Astrocyte (in vitro differentiated cells and primary cell): ENCODE results near the gene PNKD. TPM values are rescaled to one million over a fixed set of nuclear protein-coding genes. Genes with fewer than 3 reads are reported as not detected.

ENCODE experiments used
- DNase-seq: peaks from one replicate; pipeline ENCODE4 v3.0.0-alpha.2; 2010; ENCODE audit warnings: low read depth
- FAIRE-seq: peaks from 2 replicates; lab custom pipeline; 2011; peaks lifted over from hg19 to GRCh38; lab: Jason Lieb, UNC
- H2AFZ ChIP-seq: 2 replicates; pipeline ENCODE4 v1.6.0; 2012; ENCODE audit warnings: low read depth, low read length, inconsistent platforms
- H3K27ac ChIP-seq: 2 replicates; pipeline ENCODE4 v1.5.1; 2011; ENCODE audit warnings: low read depth, low read length, inconsistent platforms
- H3K27me3 ChIP-seq: 2 replicates; pipeline ENCODE4 v1.6.0; 2011; ENCODE audit warnings: low read length, inconsistent platforms; ENCODE audit not compliant: insufficient read depth
- H3K36me3 ChIP-seq: 2 replicates; pipeline ENCODE4 v1.5.1; 2011; ENCODE audit warnings: low read length, inconsistent platforms; ENCODE audit not compliant: insufficient read depth
- H3K4me1 ChIP-seq: 2 replicates; pipeline ENCODE4 v1.5.1; 2011; ENCODE audit warnings: low read length, inconsistent platforms; ENCODE audit not compliant: insufficient read depth
- H3K4me2 ChIP-seq: 2 replicates; pipeline ENCODE4 v1.6.0; 2012; ENCODE audit warnings: low read length, inconsistent platforms
- H3K4me3 ChIP-seq: 2 replicates; pipeline ENCODE4 v1.5.1; 2011; ENCODE audit warnings: low read depth, mild to moderate bottlenecking, low read length, inconsistent platforms; ENCODE audit not compliant: insufficient read depth
- H3K79me2 ChIP-seq: 2 replicates; pipeline ENCODE4 v1.6.0; 2012; ENCODE audit warnings: mild to moderate bottlenecking, low read length, inconsistent platforms; ENCODE audit not compliant: insufficient read depth
- H3K9ac ChIP-seq: 2 replicates; pipeline ENCODE4 v1.6.0; 2012; ENCODE audit warnings: mild to moderate bottlenecking, low read length, inconsistent platforms
- H3K9me3 ChIP-seq: 2 replicates; pipeline ENCODE4 v1.5.1; 2012; ENCODE audit warnings: low read depth, mild to moderate bottlenecking, low read length, inconsistent platforms; ENCODE audit not compliant: insufficient read depth
- H4K20me1 ChIP-seq: 2 replicates; pipeline ENCODE4 v1.6.0; 2012; ENCODE audit warnings: low read length, inconsistent platforms; ENCODE audit not compliant: insufficient read depth
- H3K27ac Mint-ChIP-seq: one replicate; pipeline ENCODE4 v1.8.0; 2021; ENCODE audit warnings: mild to moderate bottlenecking, mixed read lengths; ENCODE audit not compliant: unreplicated experiment
- H3K27me3 Mint-ChIP-seq: one replicate; pipeline ENCODE4 v1.8.0; 2021; ENCODE audit warnings: low read depth, mixed read lengths; ENCODE audit not compliant: unreplicated experiment
- H3K36me3 Mint-ChIP-seq: one replicate; pipeline ENCODE4 v1.8.0; 2021; ENCODE audit warnings: low read depth, mixed read lengths; ENCODE audit not compliant: unreplicated experiment
- H3K4me1 Mint-ChIP-seq: one replicate; pipeline ENCODE4 v1.8.0; 2021; ENCODE audit warnings: low read depth, mixed read lengths; ENCODE audit not compliant: unreplicated experiment
- H3K4me3 Mint-ChIP-seq: one replicate; pipeline ENCODE4 v1.8.0; 2021; ENCODE audit warnings: mild to moderate bottlenecking, moderate library complexity, mixed read lengths; ENCODE audit not compliant: unreplicated experiment
- H3K9me3 Mint-ChIP-seq: one replicate; pipeline ENCODE4 v1.8.0; 2021; ENCODE audit warnings: mild to moderate bottlenecking, mixed read lengths; ENCODE audit not compliant: unreplicated experiment
- EZH2 ChIP-seq: IDR thresholded peaks from 2 replicates; pipeline ENCODE4 v1.6.1; 2012; ENCODE audit warnings: mild to moderate bottlenecking, low read length, inconsistent platforms; ENCODE audit not compliant: insufficient read depth
- total RNA-seq: library from RNA; stranded (reverse); gene quantifications from 2 replicates; pipeline ENCODE4 v1.2.1, GENCODE V29; 2021
- TF ChIP-seq, protein P1 (sequence below): IDR thresholded peaks from 2 replicates; pipeline ENCODE4 v1.5.1; 2011; ENCODE audit warnings: low read depth, mild to moderate bottlenecking, inconsistent platforms, low read length, moderate library complexity; ENCODE audit not compliant: insufficient read depth

Gene PNKD
- total RNA-seq, 1 donor from 2014 or later, result 40.9 TPM

DNA sequence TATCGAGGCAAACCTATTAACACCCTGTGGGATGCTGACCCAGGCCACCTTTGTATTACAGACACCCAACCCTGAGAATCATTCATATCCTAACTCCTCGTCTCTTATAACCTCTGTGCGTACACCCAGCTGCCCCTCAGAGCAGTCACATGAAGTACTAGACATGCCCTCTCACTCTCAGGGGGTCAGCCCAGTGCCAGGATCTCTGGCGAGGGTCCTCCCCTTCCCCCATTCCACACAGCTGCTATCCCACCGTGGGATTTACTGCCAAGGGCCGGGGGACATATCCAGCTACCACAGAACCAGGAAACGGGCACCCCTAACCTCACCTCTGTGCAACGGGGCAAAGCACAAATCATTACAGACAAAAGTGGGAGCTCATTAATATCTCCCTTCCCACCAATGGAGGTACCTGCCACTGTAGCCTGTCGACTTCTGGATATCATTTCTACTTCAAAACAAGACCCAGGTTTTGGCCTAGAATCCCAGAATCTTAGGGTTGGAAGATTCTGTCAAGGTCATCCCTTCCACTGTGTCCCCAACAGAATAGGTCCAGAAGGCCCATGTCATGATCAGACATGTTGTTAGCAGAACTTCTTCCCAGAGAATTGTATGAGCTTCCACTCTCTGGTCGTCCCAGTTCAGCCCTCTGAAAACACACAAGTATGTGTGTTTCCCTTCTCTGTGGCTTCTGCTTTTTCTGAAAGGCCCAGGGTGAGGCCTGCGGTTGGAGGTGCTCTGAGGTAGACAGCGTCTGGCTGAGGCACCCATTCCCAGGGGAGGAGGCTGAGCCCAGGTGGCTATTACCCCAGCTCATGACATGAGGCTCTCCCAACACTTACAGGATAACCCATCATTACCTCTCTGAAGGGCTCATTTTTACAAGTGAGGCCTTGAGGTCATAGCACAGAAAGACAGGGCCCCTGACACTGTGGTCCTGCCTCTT lies 20.3 kb downstream of the PNKD start:
- H3K79me2 ChIP-seq, result peaks cover 55% of the 10 kb centered on the region
- H3K27me3 Mint-ChIP-seq, result no peaks in the 10 kb centered on the region

DNA sequence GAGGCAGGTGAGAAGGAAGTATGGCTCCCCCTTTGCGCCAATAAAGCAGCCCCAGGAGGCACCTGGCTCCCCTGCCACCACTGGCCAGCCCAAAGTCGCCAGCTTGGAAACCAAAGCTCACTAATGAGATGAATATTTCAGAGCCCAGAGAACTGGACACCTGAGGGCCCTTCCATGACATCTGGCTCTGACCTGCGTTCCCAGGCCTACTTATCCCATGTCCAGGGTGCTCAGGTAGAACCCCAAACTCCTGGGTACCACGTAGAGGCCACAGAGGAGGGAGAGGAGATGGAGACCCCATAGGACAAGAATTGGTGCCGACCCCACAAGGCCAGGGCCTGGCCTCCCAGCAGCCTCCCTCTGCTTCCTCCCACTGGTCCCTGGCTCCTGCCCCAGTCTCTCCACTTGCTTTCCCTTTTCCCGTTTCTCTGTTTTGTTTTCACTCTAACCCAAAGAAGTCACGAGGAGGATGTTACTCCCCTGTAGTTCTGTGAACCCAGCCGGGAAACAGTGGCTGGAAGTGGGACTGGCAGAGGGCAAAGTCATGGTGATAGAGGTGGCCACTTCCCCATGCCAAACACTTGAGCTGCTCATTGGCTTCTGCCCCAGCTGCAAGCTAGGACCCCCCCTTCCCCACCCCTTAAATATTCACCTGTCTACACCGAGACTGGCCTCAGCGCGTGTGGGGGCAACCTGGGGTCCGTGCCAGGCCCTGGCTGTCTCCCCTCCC lies 21.2 kb downstream of the PNKD start:
- no peaks in the 10 kb centered on the region for H3K27me3 ChIP-seq
- peak overlapping the region; percentile 94 for H3K4me2 ChIP-seq
- peaks cover 21% of the 10 kb centered on the region for H3K4me1 Mint-ChIP-seq
- H3K27ac Mint-ChIP-seq, result no peak overlapping the region
- H3K27me3 Mint-ChIP-seq, result no peaks in the 10 kb centered on the region
- no peaks in the 10 kb centered on the region for H3K9me3 Mint-ChIP-seq
- H3K4me3 Mint-ChIP-seq, result peak overlapping the region; percentile 72
- H3K4me1 ChIP-seq, result peaks cover 41% of the 10 kb centered on the region
- H4K20me1 ChIP-seq, result peaks cover 4% of the 10 kb centered on the region
- TF ChIP-seq, protein P1, sequence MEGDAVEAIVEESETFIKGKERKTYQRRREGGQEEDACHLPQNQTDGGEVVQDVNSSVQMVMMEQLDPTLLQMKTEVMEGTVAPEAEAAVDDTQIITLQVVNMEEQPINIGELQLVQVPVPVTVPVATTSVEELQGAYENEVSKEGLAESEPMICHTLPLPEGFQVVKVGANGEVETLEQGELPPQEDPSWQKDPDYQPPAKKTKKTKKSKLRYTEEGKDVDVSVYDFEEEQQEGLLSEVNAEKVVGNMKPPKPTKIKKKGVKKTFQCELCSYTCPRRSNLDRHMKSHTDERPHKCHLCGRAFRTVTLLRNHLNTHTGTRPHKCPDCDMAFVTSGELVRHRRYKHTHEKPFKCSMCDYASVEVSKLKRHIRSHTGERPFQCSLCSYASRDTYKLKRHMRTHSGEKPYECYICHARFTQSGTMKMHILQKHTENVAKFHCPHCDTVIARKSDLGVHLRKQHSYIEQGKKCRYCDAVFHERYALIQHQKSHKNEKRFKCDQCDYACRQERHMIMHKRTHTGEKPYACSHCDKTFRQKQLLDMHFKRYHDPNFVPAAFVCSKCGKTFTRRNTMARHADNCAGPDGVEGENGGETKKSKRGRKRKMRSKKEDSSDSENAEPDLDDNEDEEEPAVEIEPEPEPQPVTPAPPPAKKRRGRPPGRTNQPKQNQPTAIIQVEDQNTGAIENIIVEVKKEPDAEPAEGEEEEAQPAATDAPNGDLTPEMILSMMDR, result no peak
- no peak for TF ChIP-seq EZH2
- H3K79me2 ChIP-seq, result peaks cover 49% of the 10 kb centered on the region
- no peaks in the 10 kb centered on the region for H3K36me3 ChIP-seq
- peak overlapping the region; percentile 86 for H2AFZ ChIP-seq
- FAIRE-seq, result no peak
- H3K36me3 Mint-ChIP-seq, result peaks cover 2% of the 10 kb centered on the region
- no peaks in the 10 kb centered on the region for H3K9me3 ChIP-seq
- no peak for DNase-seq
- peak overlapping the region; percentile 79 for H3K4me3 ChIP-seq
- H3K9ac ChIP-seq, result peak overlapping the region; percentile 87
- H3K27ac ChIP-seq, result peak overlapping the region; percentile 72

More for the DNA sequence above, 20.3 kb downstream of the PNKD start:
- Histone ChIP-seq H3K4me1 (peaks cover 50% of the 10 kb centered on the region), H3K9me3 (no peaks in the 10 kb centered on the region), H3K36me3 (no peaks in the 10 kb centered on the region), H3K27me3 (no peaks in the 10 kb centered on the region), H3K27ac (no peak overlapping the region), H2AFZ (no peak overlapping the region), H3K4me2 (peak overlapping the region; percentile 94), H3K9ac (peak overlapping the region; percentile 87), H4K20me1 (peaks cover 4% of the 10 kb centered on the region), H3K4me3 (peak overlapping the region; percentile 79)
- peaks cover 30% of the 10 kb centered on the region for H3K4me1 Mint-ChIP-seq
- H3K4me3 Mint-ChIP-seq, result peak overlapping the region; percentile 72
- no peak for TF ChIP-seq EZH2
- TF ChIP-seq, protein P1, result no peak
- FAIRE-seq (no peak), DNase-seq (no peak)
- H3K9me3 Mint-ChIP-seq, result no peaks in the 10 kb centered on the region
- H3K27ac Mint-ChIP-seq, result peak overlapping the region; percentile 59
- H3K36me3 Mint-ChIP-seq, result peaks cover 2% of the 10 kb centered on the region
